Upper lobe of left lung (tissue), 4 donors: Measurements from ENCODE around the gene EYS.
"Not testable (repeated sequence)": the region's sequence is repeated elsewhere in the genome, so short reads cannot be mapped to it uniquely, and the experiment has no call there.

ENCODE experiments used
- CTCF ChIP-seq, 6 experiments: fragments of 450-650 bp in 4 of 6; fragments of 200-600 bp in 2 of 6; sonication (generic) in 2 of 6; IDR thresholded peaks; one replicate each; pipeline ENCODE4 v1.5.1; 2016 to 2019; ENCODE audit warnings: antibody characterized with exemption in 6 of 6
- EP300 ChIP-seq, 4 donors: sonication (generic); formaldehyde crosslinking; IDR thresholded peaks; one replicate each; pipeline ENCODE4 v1.5.1; 2017; ENCODE audit warnings: antibody characterized with exemption in 4 of 4, control low read depth in 2 of 4
- POLR2A ChIP-seq, 4 donors: fragments of 450-650 bp; IDR thresholded peaks; one replicate each; pipeline ENCODE4 v1.5.1; 2016 to 2017; ENCODE audit warnings: antibody characterized with exemption in 4 of 4, mild to moderate bottlenecking in 2 of 4
- POLR2AphosphoS5 ChIP-seq, 2 donors: sonication (generic); formaldehyde crosslinking; IDR thresholded peaks; one replicate each; pipeline ENCODE4 v1.5.1; 2017; ENCODE audit warnings: antibody characterized with exemption in 2 of 2

- TF ChIP-seq POLR2A, CTCF, POLR2AphosphoS5, EP300 (IDR thresholded peaks at IDR 0.05): not testable (repeated sequence)
Observed at GRCh38 chr6:65627434-65627999, 79.5 kb downstream of the EYS start.
